ENCODE measurements around the gene AGTRAP. TPM values are rescaled to one million over a fixed set of nuclear protein-coding genes. Genes with fewer than 3 reads are reported as not detected.

Gene AGTRAP
- total and polyA plus RNA-seq, 2 of the 4 experiments (the other 2 are of a cell fraction) = 21.5 to 57.7 TPM

DNA sequence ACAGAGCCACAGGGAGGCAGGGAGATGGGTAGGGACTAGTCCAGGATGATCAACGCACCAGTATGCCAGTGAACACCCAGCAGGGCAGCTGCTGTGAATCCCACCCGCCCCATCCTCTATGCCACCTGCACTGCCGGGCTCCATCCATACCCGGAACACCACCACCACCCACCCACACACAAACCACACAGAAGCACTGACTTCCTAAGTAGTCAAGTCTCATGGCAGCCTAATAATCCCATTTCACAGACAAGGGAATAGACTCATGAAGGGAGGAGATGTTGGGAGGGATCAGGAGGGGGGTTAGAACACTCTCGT is 38.1 kb upstream of the AGTRAP start:
- no peak overlapping the region for H3K14ac ChIP-seq (replicated peaks; ENCODE audit: low read depth, low read length)
- TF ChIP-seq CHD1 (IDR thresholded peaks at IDR 0.05; ENCODE audit: low read depth, low read length) (no peak), RFX5 (IDR thresholded peaks at IDR 0.05; ENCODE audit: low read depth, low read length) (no peak), SMC3 (IDR thresholded peaks at IDR 0.05; ENCODE audit: low read depth, low read length) (no peak), POLR2A (IDR thresholded peaks at IDR 0.05; ENCODE audit: low read depth, low read length) (no peak), BHLHE40 (IDR thresholded peaks at IDR 0.05; ENCODE audit: low read depth, low read length) (no peak), MAZ (IDR thresholded peaks at IDR 0.05; ENCODE audit: borderline replicate concordance, low read depth, low read length) (no peak), ELK1 (IDR thresholded peaks at IDR 0.05; ENCODE audit: borderline replicate concordance, low read depth, low read length) (no peak)
- H3K4me3 ChIP-seq (ENCODE audit: insufficient read depth, low read depth, low read length) = no peak overlapping the region
- 17% methylated on average over 1 of the region's 5 CpGs; no CpG with 5 or more reads in 1 of the 2 experiments for WGBS, 2 experiments (ENCODE audit: extremely low coverage in 2 of 2, insufficient read length in 1 of 2)
- H3K9me1 ChIP-seq (ENCODE audit: insufficient read depth, low read length) = peaks cover 6% of the 10 kb centered on the region
- no peak overlapping the region for H2AFZ ChIP-seq (replicated peaks; ENCODE audit: low read length, poor library complexity)
- H2AK5ac ChIP-seq (ENCODE audit: low read depth, low read length) = no peak overlapping the region
- H2BK15ac ChIP-seq (ENCODE audit: low read depth, low read length) = no peak overlapping the region
- H4K91ac ChIP-seq (ENCODE audit: insufficient read depth, low read depth, low read length) = no peak overlapping the region
- H3K4me1 ChIP-seq (ENCODE audit: control insufficient read depth, insufficient read depth, low read length) = peaks cover 3% of the 10 kb centered on the region; the same call in 1 of the 2 replicates
- no peak for DNase-seq
- in situ Hi-C loops (cut with MboI; ENCODE audit: low sequenced_read_pairs) (no loop called here), intact Hi-C loops (cut with micrococcal nuclease) (no loop called here), dilution Hi-C loops (cut with HindIII; ENCODE audit: low sequenced_read_pairs, unreplicated experiment) (no loop called here)
- H3K23ac ChIP-seq (ENCODE audit: low read depth, low read length) = no peak overlapping the region
- no peak overlapping the region for H3K4ac ChIP-seq (ENCODE audit: low read depth, low read length)
- peaks cover 64% of the 10 kb centered on the region for H3K27me3 ChIP-seq (ENCODE audit: control insufficient read depth, insufficient read depth, low read length)
- H4K20me1 ChIP-seq (ENCODE audit: insufficient read depth, low read length) = no peaks in the 10 kb centered on the region
- H4K5ac ChIP-seq (ENCODE audit: low read depth, low read length) = no peak overlapping the region
- H3K79me1 ChIP-seq (ENCODE audit: low read depth in 1 of 2, low read length in 2 of 2) = no peaks in the 10 kb centered on the region
- H2BK120ac ChIP-seq (ENCODE audit: low read depth, low read length) = no peak overlapping the region
- H3K27ac ChIP-seq (ENCODE audit: insufficient read depth, low read length) = no peak overlapping the region
- no peak overlapping the region for H2AK9ac ChIP-seq (replicated peaks; ENCODE audit: low read depth, low read length, poor library complexity)
- H3K56ac ChIP-seq (ENCODE audit: extremely low read depth, insufficient read depth, low read length) = no peak overlapping the region
- BruUV-seq (replicated peaks) = no TSS peak
- POLR2A ChIA-PET (ENCODE audit: unreplicated experiment) = no interaction called here
- no peak overlapping the region for H2BK5ac ChIP-seq (ENCODE audit: low read depth, low read length, poor library complexity, severe bottlenecking)
- H3K4me2 ChIP-seq (ENCODE audit: low read depth, low read length) = no peak overlapping the region
- H3K9ac ChIP-seq (ENCODE audit: low read depth, low read length) = no peak overlapping the region
- H4K8ac ChIP-seq (ENCODE audit: low read depth in 2 of 2, low read length in 2 of 2) = no peak overlapping the region
- no peaks in the 10 kb centered on the region for H3K36me3 ChIP-seq (ENCODE audit: control insufficient read depth, insufficient read depth, low read length)
- no peak overlapping the region for H2BK20ac ChIP-seq (ENCODE audit: low read depth, low read length)
- H3K9me3 ChIP-seq (ENCODE audit: control insufficient read depth, insufficient read depth, low read length) = no peaks in the 10 kb centered on the region
- CTCF ChIA-PET = interaction anchor here (0.6 kb wide), 1 partner anchor 12 kb away, joined by 3 read pairs; no protein-coding TSS in a partner anchor
- no peak overlapping the region for H3K18ac ChIP-seq (ENCODE audit: low read depth, low read length)
- ATAC-seq (ENCODE audit: low read depth) = no peak

Data from IMR-90 (cell line).